Measurements from ENCODE around the gene WIPF3. TPM values are rescaled to one million over a fixed set of nuclear protein-coding genes. Genes with fewer than 3 reads are reported as not detected.

WIPF3 gene
- total RNA-seq, 1 donor from 2014 or later: 0.37 TPM

GRCh38 chr7:29894256-29894655, 87.9 kb downstream of the WIPF3 start:
- Mint-ChIP-seq H3K9me3 (ENCODE audit: unreplicated experiment) (peaks cover 3% of the 10 kb centered on the region), H3K4me1 (ENCODE audit: low read depth, unreplicated experiment) (peaks cover 1% of the 10 kb centered on the region), H3K4me3 (ENCODE audit: unreplicated experiment) (no peak overlapping the region), H3K36me3 (ENCODE audit: unreplicated experiment) (peaks cover 15% of the 10 kb centered on the region), H3K27ac (ENCODE audit: unreplicated experiment) (no peak overlapping the region), H3K27me3 (ENCODE audit: unreplicated experiment) (peaks cover 3% of the 10 kb centered on the region)
- TF ChIP-seq CTCF (IDR thresholded peaks at IDR 0.05; ENCODE audit: partially characterized antibody, unreplicated experiment): no peak
- DNase-seq: no peak

- Mint-ChIP-seq H3K36me3 (ENCODE audit: unreplicated experiment) (peaks cover 16% of the 10 kb centered on the region), H3K9me3 (ENCODE audit: unreplicated experiment) (peaks cover 3% of the 10 kb centered on the region), H3K4me1 (ENCODE audit: low read depth, unreplicated experiment) (peaks cover 1% of the 10 kb centered on the region), H3K27ac (ENCODE audit: unreplicated experiment) (no peak overlapping the region), H3K27me3 (ENCODE audit: unreplicated experiment) (peaks cover 3% of the 10 kb centered on the region), H3K4me3 (ENCODE audit: unreplicated experiment) (no peak overlapping the region)
- TF ChIP-seq CTCF (IDR thresholded peaks at IDR 0.05; ENCODE audit: partially characterized antibody, unreplicated experiment): no peak
- DNase-seq: no peak
Observed at GRCh38 chr7:29895559-29895958, 89.3 kb downstream of the WIPF3 start.

DNA sequence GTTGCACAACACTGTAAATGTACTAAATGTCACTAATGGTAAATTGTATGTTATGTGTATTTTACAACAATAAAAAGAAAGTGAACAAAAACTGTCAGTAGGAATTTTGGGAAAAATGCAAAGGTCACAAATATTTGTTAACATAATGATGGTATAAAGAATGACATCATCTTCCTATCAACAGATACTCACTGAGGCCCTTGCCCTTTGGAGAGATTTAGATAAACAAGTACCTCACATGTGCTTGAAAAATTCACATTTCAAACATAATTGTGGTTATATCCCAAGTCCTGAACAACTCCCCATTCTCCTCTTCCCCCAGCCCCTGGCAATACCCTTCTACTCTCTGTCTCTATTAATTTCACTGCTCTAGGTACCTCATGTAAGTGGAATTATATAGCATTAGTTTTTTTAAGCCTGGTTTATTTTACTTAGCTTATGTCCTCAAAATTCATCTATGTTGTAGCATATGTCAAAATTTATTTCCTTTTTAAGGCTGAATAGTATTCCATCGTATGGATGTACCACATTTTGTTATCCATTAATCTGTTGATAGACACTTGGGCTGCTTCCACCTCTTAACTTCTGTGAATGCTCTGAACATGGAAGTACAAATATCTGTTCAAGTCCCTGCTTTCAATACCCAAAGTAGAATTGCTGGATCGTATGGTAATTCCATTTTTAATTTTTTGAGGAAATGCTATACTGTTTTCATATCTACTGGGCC, 90.5 kb downstream of the WIPF3 start:
- Mint-ChIP-seq H3K27ac (ENCODE audit: unreplicated experiment) (no peak overlapping the region), H3K27me3 (ENCODE audit: unreplicated experiment) (peaks cover 3% of the 10 kb centered on the region), H3K9me3 (ENCODE audit: unreplicated experiment) (peaks cover 3% of the 10 kb centered on the region), H3K4me3 (ENCODE audit: unreplicated experiment) (no peak overlapping the region), H3K36me3 (ENCODE audit: unreplicated experiment) (peaks cover 16% of the 10 kb centered on the region), H3K4me1 (ENCODE audit: low read depth, unreplicated experiment) (no peaks in the 10 kb centered on the region)
- no peak for TF ChIP-seq CTCF (IDR thresholded peaks at IDR 0.05; ENCODE audit: partially characterized antibody, unreplicated experiment)
- DNase-seq: no peak

GRCh38 chr7:29898301-29898700, 92.0 kb downstream of the WIPF3 start:
- peaks cover 3% of the 10 kb centered on the region for H3K9me3 Mint-ChIP-seq (ENCODE audit: unreplicated experiment)
- DNase-seq: no peak

More at GRCh38 chr7:29898301-29898700, 92.0 kb downstream of the WIPF3 start:
- no peak overlapping the region for H3K4me3 Mint-ChIP-seq (ENCODE audit: unreplicated experiment)
- H3K27ac Mint-ChIP-seq (ENCODE audit: unreplicated experiment): no peak overlapping the region
- H3K36me3 Mint-ChIP-seq (ENCODE audit: unreplicated experiment): peaks cover 16% of the 10 kb centered on the region
- no peak for TF ChIP-seq CTCF (IDR thresholded peaks at IDR 0.05; ENCODE audit: partially characterized antibody, unreplicated experiment)
- H3K4me1 Mint-ChIP-seq (ENCODE audit: low read depth, unreplicated experiment): no peaks in the 10 kb centered on the region
- H3K27me3 Mint-ChIP-seq (ENCODE audit: unreplicated experiment): peaks cover 3% of the 10 kb centered on the region
